OCI-LY1 (cell line): ENCODE data around the gene CCDC78.

ENCODE experiments used
- H2AFZ ChIP-seq: fragments of 200-600 bp; sonication (generic), shearing (Covaris generic); 2 replicates; pipeline ENCODE4 v1.6.0; 2014; ENCODE audit warnings: antibody characterized with exemption, mild to moderate bottlenecking, low read length
- H3F3A ChIP-seq: fragments of 200-600 bp; sonication (generic), shearing (Covaris generic); 2 replicates; pipeline ENCODE4 v1.6.0; 2014; ENCODE audit warnings: mild to moderate bottlenecking, antibody characterized with exemption, low read length, moderate library complexity; ENCODE audit not compliant: insufficient read depth
- H3K27ac ChIP-seq: fragments of 200-600 bp; sonication (generic); 2 replicates; pipeline ENCODE4 v1.5.1; 2014; ENCODE audit warnings: low read length, mixed run types, mild to moderate bottlenecking, low read depth; ENCODE audit not compliant: poor library complexity, severe bottlenecking
- H3K27me3 ChIP-seq: fragments of 200-600 bp; sonication (generic); 2 replicates; pipeline ENCODE4 v1.6.0; 2014; ENCODE audit warnings: antibody characterized with exemption, mild to moderate bottlenecking, low read length, moderate library complexity; ENCODE audit not compliant: insufficient read depth
- H3K36me3 ChIP-seq: fragments of 200-600 bp; sonication (generic); 2 replicates; pipeline ENCODE4 v1.6.1; 2014; ENCODE audit warnings: mild to moderate bottlenecking, antibody characterized with exemption, low read length, moderate library complexity, mixed read lengths; ENCODE audit not compliant: insufficient read depth
- H3K4me1 ChIP-seq: fragments of 200-600 bp; sonication (generic); 2 replicates; pipeline ENCODE4 v1.5.1; 2014; ENCODE audit warnings: mild to moderate bottlenecking, low read length, moderate library complexity; ENCODE audit not compliant: insufficient read depth, severe bottlenecking
- H3K4me2 ChIP-seq: fragments of 200-600 bp; sonication (generic), shearing (Covaris generic); 2 replicates; pipeline ENCODE4 v1.6.1; 2014; ENCODE audit warnings: low read length
- H3K4me3 ChIP-seq: fragments of 200-600 bp; sonication (generic); 2 replicates; pipeline ENCODE4 v1.5.1; 2014; ENCODE audit warnings: low read length, low read depth, mild to moderate bottlenecking, mixed read lengths; ENCODE audit not compliant: poor library complexity, severe bottlenecking
- H3K79me2 ChIP-seq: fragments of 200-600 bp; shearing (Covaris generic); 2 replicates; pipeline ENCODE4 v1.6.1; 2016; ENCODE audit warnings: mixed run types, low read length, mixed read lengths; ENCODE audit not compliant: insufficient read depth
- H3K9ac ChIP-seq: fragments of 200-600 bp; sonication (generic), shearing (Covaris generic); 2 replicates; pipeline ENCODE4 v1.6.1; 2014; ENCODE audit warnings: mild to moderate bottlenecking, low read length, mixed read lengths
- H3K9me2 ChIP-seq: fragments of 200-600 bp; sonication (generic), shearing (Covaris generic); 2 replicates; pipeline ENCODE4 v1.6.1; 2014; ENCODE audit warnings: low read depth, mild to moderate bottlenecking, low read length, mixed read lengths
- H3K9me3 ChIP-seq: fragments of 200-600 bp; shearing (Covaris generic); 2 replicates; pipeline ENCODE4 v1.6.1; 2014; ENCODE audit warnings: low read length, mixed read lengths
- H4K20me1 ChIP-seq: fragments of 200-600 bp; sonication (generic), shearing (Covaris generic); 2 replicates; pipeline ENCODE4 v1.6.0; 2016; ENCODE audit warnings: mild to moderate bottlenecking, low read length; ENCODE audit not compliant: insufficient read depth
- EZH2 ChIP-seq: fragments of 200-600 bp; sonication (generic), shearing (Covaris generic); IDR thresholded peaks from 2 replicates; pipeline ENCODE4 v1.8.0; 2017; ENCODE audit warnings: borderline replicate concordance, mixed run types, mild to moderate bottlenecking, antibody characterized with exemption, low read length, moderate library complexity, mixed read lengths
- TF ChIP-seq, protein P1 (sequence below): fragments of 200-600 bp; sonication (generic), shearing (Covaris generic); IDR thresholded peaks from 2 replicates; pipeline ENCODE4 v1.5.1; 2017; ENCODE audit warnings: mild to moderate bottlenecking, antibody characterized with exemption, low read length, moderate library complexity, mixed read lengths

The CCDC78 gene

DNA sequence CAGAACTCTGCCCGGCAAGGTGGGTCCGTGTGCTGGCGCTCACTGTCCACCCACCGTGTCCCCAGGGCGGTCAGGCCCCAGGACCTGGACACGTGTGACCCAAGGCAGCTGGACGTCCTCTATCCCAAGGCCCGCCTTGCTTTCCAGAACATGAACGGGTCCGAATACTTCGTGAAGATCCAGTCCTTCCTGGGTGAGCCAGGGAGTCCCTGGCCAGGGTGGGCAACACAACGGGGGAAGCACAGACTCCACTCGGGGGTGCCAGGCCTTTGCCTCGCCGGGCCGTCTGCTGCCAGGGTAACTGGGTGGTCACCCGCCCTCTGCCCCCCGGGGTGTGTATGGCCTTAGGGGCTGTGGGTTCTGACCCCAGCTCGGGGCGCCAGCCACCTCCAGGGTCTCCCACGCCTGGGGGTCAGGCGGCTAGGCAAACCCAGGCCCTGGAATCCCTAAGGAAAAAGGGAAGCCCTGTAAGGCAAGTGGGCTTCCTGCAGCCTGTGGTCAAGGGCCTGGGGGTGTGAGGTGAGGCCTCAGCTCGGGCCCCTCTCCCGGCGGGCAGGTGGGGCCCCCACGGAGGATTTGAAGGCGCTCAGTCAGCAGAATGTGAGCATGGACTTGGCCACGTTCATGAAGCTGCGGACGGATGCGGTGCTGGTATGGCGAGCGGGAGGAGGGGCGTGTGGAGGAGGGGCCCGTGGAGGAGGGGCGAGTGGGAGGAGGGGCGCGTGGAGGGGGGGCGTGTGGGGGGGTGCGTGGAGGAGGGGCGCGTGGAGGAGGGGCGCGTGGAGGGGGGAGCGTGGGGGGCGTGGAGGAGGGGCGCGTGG, 40.8 kb upstream of the CCDC78 start:
- Histone ChIP-seq H3K27me3 (no peaks in the 10 kb centered on the region), H3K4me1 (no peaks in the 10 kb centered on the region), H3K9ac (no peak overlapping the region), H3K79me2 (no peaks in the 10 kb centered on the region), H3K9me3 (no peaks in the 10 kb centered on the region), H3K27ac (no peak overlapping the region), H3F3A (no peaks in the 10 kb centered on the region), H2AFZ (no peak overlapping the region), H3K4me2 (no peak overlapping the region), H3K4me3 (no peak overlapping the region), H3K36me3 (no peaks in the 10 kb centered on the region), H4K20me1 (no peaks in the 10 kb centered on the region), H3K9me2 (no peaks in the 10 kb centered on the region)
- no peak for TF ChIP-seq EZH2
- TF ChIP-seq, protein P1, sequence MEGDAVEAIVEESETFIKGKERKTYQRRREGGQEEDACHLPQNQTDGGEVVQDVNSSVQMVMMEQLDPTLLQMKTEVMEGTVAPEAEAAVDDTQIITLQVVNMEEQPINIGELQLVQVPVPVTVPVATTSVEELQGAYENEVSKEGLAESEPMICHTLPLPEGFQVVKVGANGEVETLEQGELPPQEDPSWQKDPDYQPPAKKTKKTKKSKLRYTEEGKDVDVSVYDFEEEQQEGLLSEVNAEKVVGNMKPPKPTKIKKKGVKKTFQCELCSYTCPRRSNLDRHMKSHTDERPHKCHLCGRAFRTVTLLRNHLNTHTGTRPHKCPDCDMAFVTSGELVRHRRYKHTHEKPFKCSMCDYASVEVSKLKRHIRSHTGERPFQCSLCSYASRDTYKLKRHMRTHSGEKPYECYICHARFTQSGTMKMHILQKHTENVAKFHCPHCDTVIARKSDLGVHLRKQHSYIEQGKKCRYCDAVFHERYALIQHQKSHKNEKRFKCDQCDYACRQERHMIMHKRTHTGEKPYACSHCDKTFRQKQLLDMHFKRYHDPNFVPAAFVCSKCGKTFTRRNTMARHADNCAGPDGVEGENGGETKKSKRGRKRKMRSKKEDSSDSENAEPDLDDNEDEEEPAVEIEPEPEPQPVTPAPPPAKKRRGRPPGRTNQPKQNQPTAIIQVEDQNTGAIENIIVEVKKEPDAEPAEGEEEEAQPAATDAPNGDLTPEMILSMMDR = no peak

DNA sequence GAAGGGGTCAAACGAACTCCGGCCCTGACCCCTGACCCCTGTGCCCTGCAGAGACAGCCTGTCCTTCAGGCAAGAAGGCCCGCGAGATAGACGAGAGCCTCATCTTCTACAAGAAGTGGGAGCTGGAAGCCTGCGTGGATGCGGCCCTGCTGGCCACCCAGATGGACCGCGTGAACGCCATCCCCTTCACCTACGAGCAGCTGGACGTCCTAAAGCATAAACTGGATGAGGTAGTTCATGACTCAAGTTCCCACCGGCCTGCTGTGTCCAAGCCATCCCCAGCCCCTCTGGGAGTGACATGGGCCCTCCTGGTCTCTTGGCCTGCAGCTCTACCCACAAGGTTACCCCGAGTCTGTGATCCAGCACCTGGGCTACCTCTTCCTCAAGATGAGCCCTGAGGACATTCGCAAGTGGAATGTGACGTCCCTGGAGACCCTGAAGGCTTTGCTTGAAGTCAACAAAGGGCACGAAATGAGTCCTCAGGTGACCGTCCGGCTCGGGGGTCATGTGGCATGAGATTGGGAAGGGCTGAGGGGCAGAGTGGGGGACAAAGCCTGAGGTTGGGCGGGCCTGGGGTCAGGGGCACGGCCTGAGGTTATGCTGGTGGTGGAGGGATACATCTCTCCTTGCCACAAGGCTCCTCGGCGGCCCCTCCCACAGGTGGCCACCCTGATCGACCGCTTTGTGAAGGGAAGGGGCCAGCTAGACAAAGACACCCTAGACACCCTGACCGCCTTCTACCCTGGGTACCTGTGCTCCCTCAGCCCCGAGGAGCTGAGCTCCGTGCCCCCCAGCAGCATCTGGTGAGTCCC, 40.0 kb upstream of the CCDC78 start:
- Histone ChIP-seq H3K36me3 (no peaks in the 10 kb centered on the region), H3K79me2 (no peaks in the 10 kb centered on the region), H3K27ac (no peak overlapping the region), H3F3A (no peaks in the 10 kb centered on the region), H2AFZ (no peak overlapping the region), H3K9me2 (no peaks in the 10 kb centered on the region), H3K27me3 (no peaks in the 10 kb centered on the region), H3K9me3 (no peaks in the 10 kb centered on the region), H4K20me1 (no peaks in the 10 kb centered on the region), H3K9ac (no peak overlapping the region), H3K4me3 (no peak overlapping the region), H3K4me2 (no peak overlapping the region), H3K4me1 (no peaks in the 10 kb centered on the region)
- TF ChIP-seq EZH2 = no peak
- TF ChIP-seq, protein P1 = no peak

- H3K9me2 ChIP-seq = no peaks in the 10 kb centered on the region
- H3K36me3 ChIP-seq = no peaks in the 10 kb centered on the region
- no peaks in the 10 kb centered on the region for H3K79me2 ChIP-seq
- H3K27me3 ChIP-seq = no peaks in the 10 kb centered on the region
- H3K4me1 ChIP-seq = no peaks in the 10 kb centered on the region
- no peaks in the 10 kb centered on the region for H3K9me3 ChIP-seq
- no peak overlapping the region for H3K9ac ChIP-seq
- H3K4me3 ChIP-seq = no peak overlapping the region
- no peak overlapping the region for H3K27ac ChIP-seq
- H4K20me1 ChIP-seq = no peaks in the 10 kb centered on the region
- no peak overlapping the region for H3K4me2 ChIP-seq
- H2AFZ ChIP-seq = no peak overlapping the region
- TF ChIP-seq, protein P1 = no peak
- TF ChIP-seq EZH2 = no peak
- no peaks in the 10 kb centered on the region for H3F3A ChIP-seq
These were observed 39.2 kb upstream of the CCDC78 start for GRCh38 chr16:765488-765865.
